NCI-H2081 (cell line): ENCODE results near the gene GMCL2.

ENCODE experiments used
- DNase-seq, 2 experiments: peaks; one replicate each; lab custom pipeline; 2025; lab: John Stamatoyannopoulos, UW

GMCL2 gene

GRCh38 chr5:178182158-178182876 is 4.9 kb downstream of the GMCL2 start:
- no peak for DNase-seq

- DNase-seq, result no peak
Measured at GRCh38 chr5:178180141-178180863, 6.9 kb downstream of the GMCL2 start.

GRCh38 chr5:178177569-178177968 is 9.6 kb downstream of the GMCL2 start:
- DNase-seq, result no peak

GRCh38 chr5:178176791-178177190 is 10.4 kb downstream of the GMCL2 start:
- no peak for DNase-seq

GRCh38 chr5:178174456-178174855 is 12.7 kb downstream of the GMCL2 start:
- DNase-seq, result no peak

GRCh38 chr5:178170455-178170854 is 16.7 kb downstream of the GMCL2 start:
- no peak for DNase-seq

- DNase-seq, result no peak
Measured at GRCh38 chr5:178165581-178165980, 21.6 kb downstream of the GMCL2 start.

- peak; percentile 87 to 93 for DNase-seq
Measured at GRCh38 chr5:178163772-178164735, 23.1 kb downstream of the GMCL2 start.

GRCh38 chr5:178162481-178162880 is 24.7 kb downstream of the GMCL2 start:
- DNase-seq, result no peak

- no peak for DNase-seq
Measured at GRCh38 chr5:178160176-178160575, 27.0 kb downstream of the GMCL2 start.

GRCh38 chr5:178155065-178155464 is 32.1 kb downstream of the GMCL2 start:
- no peak for DNase-seq

- DNase-seq, result peak; percentile 98 to 99
Measured at GRCh38 chr5:178153530-178154340, 33.4 kb downstream of the GMCL2 start, which contains the start of gene NHP2. TSS of gene NHP2 (minus strand) at chr5:178153885. CDS start at chr5:178153817, 68 bp downstream.

- no peak for DNase-seq
Measured at GRCh38 chr5:178152491-178153444, 34.4 kb downstream of the GMCL2 start.

- DNase-seq, result no peak
Measured at GRCh38 chr5:178150977-178151734, 36.0 kb downstream of the GMCL2 start.

GRCh38 chr5:178149199-178149932 is 37.8 kb downstream of the GMCL2 start:
- DNase-seq, result no peak

GRCh38 chr5:178147406-178147805 is 39.8 kb downstream of the GMCL2 start:
- no peak for DNase-seq

- peak; percentile 40 to 57 for DNase-seq
Measured at GRCh38 chr5:178145965-178146820, 41.0 kb downstream of the GMCL2 start.

GRCh38 chr5:178143901-178144300 is 43.3 kb downstream of the GMCL2 start:
- DNase-seq, result no peak
